BE2C (cell line): ENCODE results near the gene CCDC34.

Source experiments
- DNase-seq: peaks from one replicate; pipeline ENCODE4 v3.0.0-alpha.2; 2020
- H3K27me3 ChIP-seq: fragments of 250-450 bp; sonication (Bioruptor Pico); 2 replicates; pipeline ENCODE4 v1.5.1; 2020; ENCODE audit warnings: mild to moderate bottlenecking
- H3K36me3 ChIP-seq: fragments of 250-450 bp; sonication (Bioruptor Pico); 2 replicates; pipeline ENCODE4 v1.5.1; 2020; ENCODE audit warnings: mild to moderate bottlenecking
- H3K4me1 ChIP-seq: fragments of 250-450 bp; sonication (Bioruptor Pico); 2 replicates; pipeline ENCODE4 v1.5.1; 2020
- H3K4me3 ChIP-seq: 2 replicates; pipeline ENCODE4 v1.5.1; 2011; ENCODE audit warnings: low read depth, low read length
- H3K9me3 ChIP-seq: fragments of 250-450 bp; sonication (Bioruptor Pico); 2 replicates; pipeline ENCODE4 v1.5.1; 2020
- TF ChIP-seq, protein P1 (sequence below): IDR thresholded peaks from 2 replicates; pipeline ENCODE4 v1.5.1; 2012; ENCODE audit warnings: mild to moderate bottlenecking, low read depth, low read length

The CCDC34 gene

DNA sequence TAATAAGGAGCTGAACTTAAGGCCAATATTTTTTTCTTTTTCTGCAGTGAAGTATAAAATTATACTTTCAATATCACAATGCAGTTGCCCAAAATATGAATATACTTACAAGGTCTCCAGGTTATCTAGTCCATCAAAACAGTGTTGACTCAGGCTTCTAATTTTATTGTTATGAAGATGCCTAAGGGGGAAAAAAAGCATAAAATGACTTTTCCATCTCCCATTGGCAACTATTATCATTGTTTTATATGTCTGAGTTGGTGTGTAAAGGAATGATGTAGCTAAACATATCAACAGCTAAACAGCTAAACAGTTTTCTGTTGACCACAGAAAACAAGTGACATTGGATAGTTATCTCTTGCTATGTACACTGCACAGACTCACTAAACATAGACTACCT, 21.2 kb upstream of the CCDC34 start:
- Histone ChIP-seq H3K36me3 (no peaks in the 10 kb centered on the region), H3K27me3 (no peaks in the 10 kb centered on the region), H3K4me1 (no peaks in the 10 kb centered on the region), H3K9me3 (no peaks in the 10 kb centered on the region), H3K4me3 (no peak overlapping the region)
- TF ChIP-seq, protein P1, sequence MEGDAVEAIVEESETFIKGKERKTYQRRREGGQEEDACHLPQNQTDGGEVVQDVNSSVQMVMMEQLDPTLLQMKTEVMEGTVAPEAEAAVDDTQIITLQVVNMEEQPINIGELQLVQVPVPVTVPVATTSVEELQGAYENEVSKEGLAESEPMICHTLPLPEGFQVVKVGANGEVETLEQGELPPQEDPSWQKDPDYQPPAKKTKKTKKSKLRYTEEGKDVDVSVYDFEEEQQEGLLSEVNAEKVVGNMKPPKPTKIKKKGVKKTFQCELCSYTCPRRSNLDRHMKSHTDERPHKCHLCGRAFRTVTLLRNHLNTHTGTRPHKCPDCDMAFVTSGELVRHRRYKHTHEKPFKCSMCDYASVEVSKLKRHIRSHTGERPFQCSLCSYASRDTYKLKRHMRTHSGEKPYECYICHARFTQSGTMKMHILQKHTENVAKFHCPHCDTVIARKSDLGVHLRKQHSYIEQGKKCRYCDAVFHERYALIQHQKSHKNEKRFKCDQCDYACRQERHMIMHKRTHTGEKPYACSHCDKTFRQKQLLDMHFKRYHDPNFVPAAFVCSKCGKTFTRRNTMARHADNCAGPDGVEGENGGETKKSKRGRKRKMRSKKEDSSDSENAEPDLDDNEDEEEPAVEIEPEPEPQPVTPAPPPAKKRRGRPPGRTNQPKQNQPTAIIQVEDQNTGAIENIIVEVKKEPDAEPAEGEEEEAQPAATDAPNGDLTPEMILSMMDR = no peak
- no peak for DNase-seq

DNA sequence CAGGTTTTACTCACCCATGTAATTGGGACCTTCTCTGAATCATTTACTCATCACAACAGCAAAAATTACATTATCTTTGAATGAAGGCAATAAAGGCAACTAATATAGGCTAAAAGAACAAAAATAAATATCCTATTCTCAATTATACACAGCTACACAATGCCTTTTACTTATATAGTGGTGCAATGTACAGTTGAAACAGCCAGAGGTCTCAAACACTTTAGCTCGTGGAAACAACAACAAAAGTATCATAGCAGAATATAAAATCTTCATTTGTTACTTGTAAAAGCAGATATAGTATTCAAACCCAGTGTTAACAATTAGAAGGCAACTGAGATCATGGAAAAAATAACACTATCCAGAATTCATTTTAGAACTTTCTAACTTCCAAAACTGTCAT, 20.6 kb upstream of the CCDC34 start:
- no peaks in the 10 kb centered on the region for H3K4me1 ChIP-seq
- no peaks in the 10 kb centered on the region for H3K27me3 ChIP-seq
- H3K9me3 ChIP-seq = no peaks in the 10 kb centered on the region
- H3K4me3 ChIP-seq = no peak overlapping the region
- no peaks in the 10 kb centered on the region for H3K36me3 ChIP-seq
- TF ChIP-seq, protein P1 = no peak
- no peak for DNase-seq

DNA sequence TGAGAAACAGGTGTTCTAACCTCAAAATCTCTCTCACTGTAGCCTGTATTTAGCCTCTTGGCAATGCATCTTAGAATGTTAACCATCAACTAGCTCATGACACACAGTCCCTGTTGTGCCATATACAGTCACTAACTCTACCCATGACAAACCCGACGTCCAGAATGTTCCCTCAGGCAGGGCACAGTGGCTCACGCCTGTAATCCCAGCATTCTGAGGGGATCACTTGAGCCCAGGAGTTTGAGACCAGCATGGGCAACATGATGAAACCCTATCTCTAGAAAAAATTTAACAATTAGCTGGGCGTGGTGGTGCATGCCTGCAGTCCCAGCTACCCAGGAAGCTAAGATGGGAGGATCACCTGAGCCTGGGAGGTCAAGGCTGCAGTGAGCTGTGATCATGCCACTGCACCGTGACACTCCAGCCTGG, 18.2 kb upstream of the CCDC34 start:
- no peak for DNase-seq
- Histone ChIP-seq H3K27me3 (no peaks in the 10 kb centered on the region), H3K9me3 (no peaks in the 10 kb centered on the region), H3K4me1 (no peaks in the 10 kb centered on the region), H3K36me3 (no peaks in the 10 kb centered on the region), H3K4me3 (no peak overlapping the region)
- TF ChIP-seq, protein P1 = no peak

DNA sequence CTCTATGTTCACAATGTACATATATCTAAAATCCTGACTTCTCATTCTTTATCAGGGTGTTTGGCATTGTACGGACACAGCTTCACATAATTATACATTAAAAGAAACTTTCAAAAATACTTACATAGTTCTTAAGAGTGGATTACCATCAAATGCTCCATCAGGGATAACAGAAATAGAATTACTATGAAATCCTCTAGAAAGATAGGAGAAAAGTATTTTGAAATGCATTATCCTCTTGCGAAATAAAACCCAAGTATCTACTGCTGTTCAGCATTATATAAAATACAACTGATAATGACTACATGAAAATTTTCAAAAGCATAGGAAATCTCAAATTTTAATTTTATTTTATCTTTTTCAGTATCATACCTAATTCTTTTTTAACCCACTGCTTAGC, 17.8 kb upstream of the CCDC34 start:
- H3K9me3 ChIP-seq = no peaks in the 10 kb centered on the region
- no peaks in the 10 kb centered on the region for H3K4me1 ChIP-seq
- TF ChIP-seq, protein P1 = no peak
- DNase-seq = no peak
- H3K4me3 ChIP-seq = no peak overlapping the region
- no peaks in the 10 kb centered on the region for H3K36me3 ChIP-seq
- H3K27me3 ChIP-seq = no peaks in the 10 kb centered on the region

DNA sequence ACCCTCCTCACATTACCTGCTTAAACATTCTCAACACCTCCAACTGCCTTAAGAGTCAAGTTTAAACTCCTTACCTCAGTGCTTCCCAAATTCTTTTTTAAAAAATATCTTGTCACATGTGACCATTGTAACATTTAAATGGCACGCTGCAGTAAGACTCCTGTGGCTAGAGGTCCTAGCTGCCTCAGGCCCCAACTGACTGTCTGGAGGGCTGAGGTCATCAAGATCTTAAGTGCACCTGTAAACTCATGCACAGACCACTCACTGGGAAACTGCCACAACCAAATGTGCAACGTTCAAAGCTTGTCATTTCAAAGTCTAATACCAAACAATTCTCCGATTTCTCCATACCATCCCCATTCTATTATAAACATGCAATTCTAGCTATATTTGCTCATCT, 16.4 kb upstream of the CCDC34 start:
- TF ChIP-seq, protein P1 = no peak
- no peak overlapping the region for H3K4me3 ChIP-seq
- no peak for DNase-seq
- H3K27me3 ChIP-seq = no peaks in the 10 kb centered on the region
- no peaks in the 10 kb centered on the region for H3K4me1 ChIP-seq
- no peaks in the 10 kb centered on the region for H3K36me3 ChIP-seq
- no peaks in the 10 kb centered on the region for H3K9me3 ChIP-seq

DNA sequence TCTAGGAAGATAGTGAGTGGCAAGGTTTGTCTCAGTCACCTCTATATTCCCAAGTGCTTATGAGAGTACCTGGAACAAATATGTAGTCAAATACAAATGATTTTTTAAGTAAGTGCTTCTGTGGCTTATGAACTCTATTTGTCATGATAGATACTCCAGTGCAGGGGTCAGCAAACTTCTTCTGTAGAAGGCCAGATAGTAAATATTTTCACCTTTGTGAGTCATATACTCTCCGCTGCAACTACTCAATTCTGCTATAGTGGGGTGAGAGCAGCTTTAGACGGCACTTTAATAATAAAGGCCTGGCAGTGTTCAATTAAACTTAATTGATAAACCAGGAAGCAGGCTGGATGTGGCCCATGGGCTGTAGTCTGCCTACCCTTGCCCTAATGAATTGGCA, 12.4 kb upstream of the CCDC34 start:
- Histone ChIP-seq H3K4me1 (no peaks in the 10 kb centered on the region), H3K9me3 (no peaks in the 10 kb centered on the region), H3K36me3 (no peaks in the 10 kb centered on the region), H3K27me3 (no peaks in the 10 kb centered on the region), H3K4me3 (no peak overlapping the region)
- TF ChIP-seq, protein P1 = no peak
- no peak for DNase-seq
